ENCODE measurements around the gene PIP5K1B. TPM values are rescaled to one million over a fixed set of nuclear protein-coding genes. Genes with fewer than 3 reads are reported as not detected.
A peak's percentile ranks its signal among the peaks of the same experiment; 100 is the strongest.
"Not testable (repeated sequence)": the region's sequence is repeated elsewhere in the genome, so short reads cannot be mapped to it uniquely, and the experiment has no call there.

Gene PIP5K1B
- total and polyA plus RNA-seq, 5 donors, result 37.8 to 81.5 (median 67.9) TPM

GRCh38 chr9:69040646-69041045 lies 335.6 kb downstream of the PIP5K1B start:
- Histone ChIP-seq H3K4me3 (ENCODE audit: low read length) (no peak overlapping the region), H3K9me3 (ENCODE audit: control insufficient read depth, low read length) (no peaks in the 10 kb centered on the region), H3K27me3 (ENCODE audit: control insufficient read depth, insufficient read depth) (no peaks in the 10 kb centered on the region), H3K4me1 (ENCODE audit: control insufficient read depth, insufficient read depth, low read length) (peaks cover 4% of the 10 kb centered on the region), H3K27ac (ENCODE audit: low read length) (no peak overlapping the region)
- ATAC-seq, result no peak
- no peak for DNase-seq
- WGBS, result 98% methylated on average over 2 of the region's 2 CpGs
- intact Hi-C loops (cut with DNase I), result no loop called here

- Histone ChIP-seq H3K9me3 (ENCODE audit: control insufficient read depth, low read length) (no peaks in the 10 kb centered on the region), H3K27ac (ENCODE audit: low read length) (peak overlapping the region; percentile 11), H3K4me1 (ENCODE audit: control insufficient read depth, insufficient read depth, low read length) (peaks cover 8% of the 10 kb centered on the region), H3K27me3 (ENCODE audit: control insufficient read depth, insufficient read depth) (no peaks in the 10 kb centered on the region), H3K4me3 (ENCODE audit: low read length) (no peak overlapping the region)
- peak; percentile 48 to 83 for ATAC-seq
- 44% methylated on average over 9 of the region's 9 CpGs for whole genome bisulfite sequencing
- DNase-seq, result peak in 2 of 3 donors; percentile 40 to 50
- intact Hi-C loops (cut with DNase I), result loop anchor here in 1 of 4 donors (5.0 kb wide), 1 partner anchor 158 kb away; no protein-coding TSS in a partner anchor
Measured at GRCh38 chr9:69044240-69045219, 339.5 kb downstream of the PIP5K1B start.

- intact Hi-C loops (cut with DNase I), result loop anchor here in 1 of 4 donors (5.0 kb wide), 1 partner anchor 156 kb away; no protein-coding TSS in a partner anchor
- no peak overlapping the region for H3K27ac ChIP-seq (ENCODE audit: low read length)
Measured at GRCh38 chr9:69045821-69046220, 340.8 kb downstream of the PIP5K1B start.

GRCh38 chr9:69046723-69047122 lies 341.7 kb downstream of the PIP5K1B start:
- Histone ChIP-seq H3K4me1 (ENCODE audit: control insufficient read depth, insufficient read depth, low read length) (peaks cover 8% of the 10 kb centered on the region), H3K4me3 (ENCODE audit: low read length) (no peak overlapping the region), H3K9me3 (ENCODE audit: control insufficient read depth, low read length) (no peaks in the 10 kb centered on the region), H3K27ac (ENCODE audit: low read length) (peak overlapping the region; percentile 13), H3K27me3 (ENCODE audit: control insufficient read depth, insufficient read depth) (no peaks in the 10 kb centered on the region)
- intact Hi-C loops (cut with DNase I), result loop anchor here in 1 of 4 donors (5.0 kb wide), 1 partner anchor 156 kb away; no protein-coding TSS in a partner anchor
- ATAC-seq, result peak in 1 of 2 donors; percentile 34
- 56% methylated on average over 4 of the region's 4 CpGs for WGBS
- no peak for DNase-seq

More at GRCh38 chr9:69045821-69046220, 340.8 kb downstream of the PIP5K1B start:
- H3K27me3 ChIP-seq (ENCODE audit: control insufficient read depth, insufficient read depth), result no peaks in the 10 kb centered on the region
- whole genome bisulfite sequencing, result 80% methylated on average over 4 of the region's 4 CpGs
- no peaks in the 10 kb centered on the region for H3K9me3 ChIP-seq (ENCODE audit: control insufficient read depth, low read length)
- DNase-seq (no peak), ATAC-seq (no peak)
- no peak overlapping the region for H3K4me3 ChIP-seq (ENCODE audit: low read length)
- H3K4me1 ChIP-seq (ENCODE audit: control insufficient read depth, insufficient read depth, low read length), result peaks cover 8% of the 10 kb centered on the region

- H3K4me3 ChIP-seq (ENCODE audit: low read length), result no peak overlapping the region
- DNase-seq (peak in 1 of 3 donors; percentile 46), ATAC-seq (peak; percentile 7 to 35)
Measured at GRCh38 chr9:69047371-69047770, 342.3 kb downstream of the PIP5K1B start.

GRCh38 chr9:69049094-69049493 lies 344.1 kb downstream of the PIP5K1B start:
- Histone ChIP-seq H3K4me3 (ENCODE audit: low read length) (no peak overlapping the region), H3K9me3 (ENCODE audit: control insufficient read depth, low read length) (no peaks in the 10 kb centered on the region), H3K4me1 (ENCODE audit: control insufficient read depth, insufficient read depth, low read length) (peaks cover 8% of the 10 kb centered on the region), H3K27ac (ENCODE audit: low read length) (no peak overlapping the region), H3K27me3 (ENCODE audit: control insufficient read depth, insufficient read depth) (no peaks in the 10 kb centered on the region)
- WGBS, result 80% methylated on average over 6 of the region's 6 CpGs
- intact Hi-C loops (cut with DNase I), result loop anchor here in 1 of 4 donors (5.0 kb wide), 1 partner anchor 153 kb away; no protein-coding TSS in a partner anchor
- no peak for ATAC-seq
- DNase-seq, result no peak

More at GRCh38 chr9:69047371-69047770, 342.3 kb downstream of the PIP5K1B start:
- Histone ChIP-seq H3K27ac (ENCODE audit: low read length) (no peak overlapping the region), H3K27me3 (ENCODE audit: control insufficient read depth, insufficient read depth) (no peaks in the 10 kb centered on the region), H3K9me3 (ENCODE audit: control insufficient read depth, low read length) (no peaks in the 10 kb centered on the region), H3K4me1 (ENCODE audit: control insufficient read depth, insufficient read depth, low read length) (peaks cover 8% of the 10 kb centered on the region)
- intact Hi-C loops (cut with DNase I), result loop anchor here in 1 of 4 donors (5.0 kb wide), 1 partner anchor 155 kb away; no protein-coding TSS in a partner anchor
- 45% methylated on average over 4 of the region's 4 CpGs for WGBS

GRCh38 chr9:69050936-69051335 lies 345.9 kb downstream of the PIP5K1B start:
- not testable (repeated sequence) for DNase-seq; H3K4me3 ChIP-seq (ENCODE audit: low read length); H3K27me3 ChIP-seq (ENCODE audit: control insufficient read depth, insufficient read depth); H3K4me1 ChIP-seq (ENCODE audit: control insufficient read depth, insufficient read depth, low read length); H3K27ac ChIP-seq (ENCODE audit: low read length); ATAC-seq; H3K9me3 ChIP-seq (ENCODE audit: control insufficient read depth, low read length)
- WGBS, result 91% methylated on average over 12 of the region's 12 CpGs
- intact Hi-C loops (cut with DNase I), result loop anchor here in 2 of 4 donors (5.0 to 10.0 kb wide), 3 partner anchors 84 to 146 kb away; no protein-coding TSS in a partner anchor

- ATAC-seq (no peak), DNase-seq (no peak)
- intact Hi-C loops (cut with DNase I), result loop anchor here (2.0 to 10.0 kb wide), 4 partner anchors 80 to 142 kb away; no protein-coding TSS in a partner anchor
- no peak overlapping the region for H3K4me3 ChIP-seq (ENCODE audit: low read length)
- H3K9me3 ChIP-seq (ENCODE audit: control insufficient read depth, low read length), result no peaks in the 10 kb centered on the region
- H3K4me1 ChIP-seq (ENCODE audit: control insufficient read depth, insufficient read depth, low read length), result no peaks in the 10 kb centered on the region
- WGBS, result 71% methylated on average over 1 of the region's 1 CpG
- no peak overlapping the region for H3K27ac ChIP-seq (ENCODE audit: low read length)
- H3K27me3 ChIP-seq (ENCODE audit: control insufficient read depth, insufficient read depth), result no peaks in the 10 kb centered on the region
Measured at GRCh38 chr9:69054989-69055388, 349.9 kb downstream of the PIP5K1B start.

- DNase-seq, result no peak
- H3K27ac ChIP-seq (ENCODE audit: low read length), result no peak overlapping the region
- 94% methylated on average over 4 of the region's 4 CpGs for WGBS
- no peak overlapping the region for H3K4me3 ChIP-seq (ENCODE audit: low read length)
- intact Hi-C loops (cut with DNase I), result loop anchor here in 2 of 4 donors (5.0 to 10.0 kb wide), 2 partner anchors 78 to 136 kb away; no protein-coding TSS in a partner anchor
- ATAC-seq, result no peak
- no peaks in the 10 kb centered on the region for H3K9me3 ChIP-seq (ENCODE audit: control insufficient read depth, low read length)
- H3K27me3 ChIP-seq (ENCODE audit: control insufficient read depth, insufficient read depth), result no peaks in the 10 kb centered on the region
- no peaks in the 10 kb centered on the region for H3K4me1 ChIP-seq (ENCODE audit: control insufficient read depth, insufficient read depth, low read length)
Measured at GRCh38 chr9:69056191-69056815, 351.3 kb downstream of the PIP5K1B start.

GRCh38 chr9:69058101-69058500 lies 353.1 kb downstream of the PIP5K1B start:
- intact Hi-C loops (cut with DNase I), result loop anchor here in 2 of 4 donors (5.0 to 10.0 kb wide), 2 partner anchors 77 to 134 kb away; no protein-coding TSS in a partner anchor
- Histone ChIP-seq H3K27ac (ENCODE audit: low read length) (no peak overlapping the region), H3K4me3 (ENCODE audit: low read length) (no peak overlapping the region), H3K4me1 (ENCODE audit: control insufficient read depth, insufficient read depth, low read length) (no peaks in the 10 kb centered on the region), H3K9me3 (ENCODE audit: control insufficient read depth, low read length) (no peaks in the 10 kb centered on the region), H3K27me3 (ENCODE audit: control insufficient read depth, insufficient read depth) (no peaks in the 10 kb centered on the region)
- no peak for ATAC-seq
- no peak for DNase-seq
- WGBS, result 88% methylated on average over 2 of the region's 2 CpGs
